ENCODE data around the gene IPO7.
"Not testable (repeated sequence)": the region's sequence is repeated elsewhere in the genome, so short reads cannot be mapped to it uniquely, and the experiment has no call there.

DNA sequence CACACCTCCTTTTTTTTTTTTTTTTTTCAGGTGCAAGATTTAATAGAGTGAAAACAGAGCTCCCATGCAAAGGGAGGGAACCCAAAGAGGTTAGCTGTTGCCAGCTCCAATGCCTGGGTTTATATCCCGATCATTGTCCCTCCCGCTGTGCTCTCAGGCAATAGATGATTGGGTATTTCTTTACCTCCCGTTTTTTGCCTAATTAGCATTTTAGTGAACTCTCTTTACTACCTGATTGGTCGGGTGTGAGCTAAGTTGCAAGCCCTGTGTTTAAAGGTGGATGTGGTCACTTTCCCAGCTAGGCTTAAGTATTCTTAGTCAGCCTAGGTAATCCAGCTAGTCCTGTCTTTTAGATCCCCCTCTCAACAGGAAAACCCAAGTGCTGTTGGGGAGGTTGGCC is 36.7 kb upstream of the IPO7 start:
- TF ChIP-seq EZH2 (IDR thresholded peaks at IDR 0.05; ENCODE audit: low read length, unreplicated experiment); CTCF (conservative IDR thresholded peaks at IDR 0.05; ENCODE audit: low read depth, low read length): not testable (repeated sequence)

Measured in PC-3 (cell line).